GM19463 (cell line): ENCODE results near the gene MED27.

Source experiments
- ATAC-seq: cut with Tn5 transposase; IDR thresholded peaks from one replicate; pipeline ENCODE4 v1.9.1; 2021; ENCODE audit warnings: mild to moderate bottlenecking, moderate library complexity; ENCODE audit not compliant: unreplicated experiment

The MED27 gene

DNA sequence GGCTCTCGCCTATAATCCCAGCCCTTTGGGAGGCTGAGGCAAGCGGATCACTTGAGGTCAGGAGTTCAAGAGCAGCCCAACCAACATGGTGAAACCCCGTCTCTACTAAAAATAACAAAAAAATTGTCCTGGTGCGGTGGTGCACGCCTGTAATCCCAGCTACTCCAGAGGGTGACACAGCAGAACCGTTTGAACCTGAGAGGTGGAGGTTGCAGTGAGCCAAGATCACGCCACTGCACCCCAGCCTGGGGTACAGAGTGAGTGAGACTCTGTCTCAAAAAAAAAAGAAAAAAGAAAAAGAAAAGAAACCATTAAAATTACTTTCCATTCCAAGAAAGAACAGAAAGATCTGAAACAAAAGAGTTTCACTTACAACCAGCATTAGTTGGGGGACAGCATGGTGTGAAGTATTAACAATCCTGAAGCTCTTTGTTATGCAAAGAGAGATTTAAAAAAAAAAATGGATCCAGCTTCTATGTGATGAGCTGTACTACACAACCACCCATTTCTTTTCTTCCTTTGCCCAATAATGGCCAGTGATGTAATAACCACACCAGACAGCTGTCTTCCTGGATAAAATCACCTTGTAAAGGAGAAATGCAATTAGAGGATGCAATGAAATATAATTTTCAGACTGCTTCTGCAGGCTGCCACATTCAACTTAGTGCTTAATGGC lies 76.9 kb downstream of the MED27 start:
- no peak for ATAC-seq

DNA sequence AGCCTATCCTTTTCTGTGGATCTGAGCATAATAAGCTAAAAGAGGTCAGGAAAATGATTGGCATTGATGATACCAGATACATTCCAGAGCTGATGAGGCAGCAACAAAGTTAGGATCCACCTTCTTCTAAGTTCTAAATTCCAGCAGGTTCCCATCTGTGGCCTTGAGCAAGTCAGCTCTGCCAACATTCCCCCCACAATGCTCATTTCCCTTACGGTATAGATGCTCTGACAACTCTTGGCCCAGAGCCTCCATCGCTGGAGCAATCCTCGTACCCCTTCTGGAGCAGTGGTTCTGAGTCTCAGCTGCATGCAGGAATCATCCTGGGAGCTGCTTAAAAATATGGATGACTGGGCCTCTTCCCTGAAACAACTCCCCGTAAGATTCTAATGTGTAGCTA lies 78.1 kb downstream of the MED27 start:
- no peak for ATAC-seq

DNA sequence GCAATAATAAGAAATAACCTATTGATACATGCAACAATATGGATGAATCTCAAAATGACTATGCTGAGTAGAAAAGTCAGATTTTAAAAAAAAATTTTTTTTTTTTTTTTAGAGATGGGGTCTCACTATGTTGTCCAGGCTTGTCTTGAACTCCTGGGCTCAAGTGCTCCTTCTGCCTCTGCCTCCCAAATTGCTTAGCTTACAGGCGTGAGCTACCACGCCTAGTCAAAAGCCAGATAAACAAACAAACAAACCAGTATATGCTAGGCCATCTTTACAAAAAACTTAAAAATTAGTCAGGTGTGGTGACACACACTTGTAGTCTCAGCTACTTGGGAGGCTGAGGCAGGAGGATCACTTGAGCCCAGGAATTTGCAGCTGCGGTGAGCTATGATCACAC lies 79.0 kb downstream of the MED27 start:
- no peak for ATAC-seq

DNA sequence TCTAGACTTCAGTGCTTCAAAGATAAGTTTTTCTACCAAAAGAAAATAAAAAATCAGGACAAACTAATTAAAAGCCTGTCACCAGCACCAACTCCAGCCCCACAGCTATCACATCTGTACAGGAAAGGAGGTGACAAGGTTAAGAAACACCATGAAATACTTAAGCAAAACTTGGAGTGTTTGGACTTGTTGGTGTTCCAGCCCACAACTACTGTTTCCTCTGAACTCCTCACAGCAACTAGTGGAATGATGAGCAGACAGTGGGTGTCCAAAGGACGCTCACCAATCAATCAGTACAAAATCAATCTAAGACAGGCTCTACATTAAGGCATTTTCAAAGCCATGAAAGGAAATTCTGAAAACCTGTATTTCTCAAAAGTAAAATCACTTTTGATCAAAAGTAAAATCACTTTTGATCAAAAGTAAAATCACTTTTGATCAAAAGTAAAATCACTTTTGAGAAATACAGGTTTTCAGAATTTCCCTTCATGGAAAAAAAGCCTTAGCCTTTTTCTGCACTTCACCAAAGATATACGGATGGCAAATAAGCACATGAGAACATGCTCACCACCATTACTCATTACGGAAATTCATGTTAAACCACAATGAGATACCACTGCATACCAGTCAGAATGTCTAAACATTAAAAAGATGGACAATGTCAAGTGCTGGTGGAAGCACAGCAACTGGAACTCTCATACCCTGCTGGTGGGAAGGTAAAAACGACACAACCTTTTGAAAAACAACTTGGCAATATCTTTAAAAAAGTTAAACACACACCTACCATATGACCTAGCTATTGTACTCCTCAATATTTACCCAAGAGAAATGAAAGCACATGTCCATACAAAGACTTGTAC lies 79.7 kb downstream of the MED27 start:
- ATAC-seq: no peak

DNA sequence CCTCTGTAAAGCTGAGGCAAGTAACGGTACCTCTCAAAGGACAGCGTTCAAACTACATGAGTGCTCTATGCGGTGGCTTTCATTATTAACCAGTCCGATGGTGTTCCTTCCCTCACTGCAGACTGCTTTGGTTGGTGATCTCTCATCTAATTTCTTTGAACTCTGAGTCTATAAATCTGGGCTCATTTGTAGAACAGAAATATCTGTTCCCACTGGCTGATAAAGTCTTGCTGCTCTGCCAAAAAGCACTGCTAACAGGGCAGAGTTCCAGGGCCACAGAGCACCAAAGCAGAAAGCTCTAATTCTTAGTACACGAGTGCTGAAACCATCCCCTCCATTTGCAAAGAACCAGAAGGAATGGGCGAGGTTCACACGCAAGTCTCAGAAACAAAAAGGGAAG lies 81.9 kb downstream of the MED27 start:
- ATAC-seq: no peak

DNA sequence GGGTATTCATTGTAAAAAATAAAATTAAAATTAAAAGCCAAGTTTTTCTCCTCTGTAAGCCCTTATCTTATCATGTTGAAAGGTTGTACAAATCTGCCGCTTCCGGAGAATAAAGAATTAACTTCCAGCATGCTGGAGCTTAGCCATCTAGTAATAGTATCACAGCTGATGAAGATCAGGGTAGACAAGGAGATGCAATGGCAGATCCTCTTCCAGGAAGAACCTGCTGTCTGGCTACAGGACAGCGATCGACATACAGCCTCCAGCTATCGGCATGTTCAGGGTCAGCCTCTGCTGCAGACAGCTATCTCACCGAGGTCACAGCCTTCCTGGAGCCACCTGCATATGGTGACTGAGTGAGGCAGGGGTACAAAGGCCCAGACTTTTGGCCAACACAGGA lies 82.6 kb downstream of the MED27 start:
- ATAC-seq: no peak

DNA sequence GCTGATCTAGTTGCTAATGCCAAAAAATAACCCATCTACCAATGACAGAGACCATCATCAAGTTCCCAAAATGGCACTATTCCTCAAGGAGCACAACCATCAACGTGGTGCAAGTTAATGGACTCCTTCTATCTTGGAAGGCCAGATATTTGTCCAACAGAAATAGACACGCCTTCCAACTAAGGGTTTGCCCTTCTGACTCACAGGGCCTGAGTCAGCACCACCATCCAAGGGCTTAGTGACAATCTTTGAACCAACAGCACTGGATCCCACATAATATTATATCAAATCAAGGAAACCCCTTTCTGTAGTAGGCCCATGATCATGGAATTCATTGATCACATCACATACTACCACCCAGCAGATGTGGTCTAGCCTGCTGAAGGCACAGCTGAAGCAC lies 84.3 kb downstream of the MED27 start:
- ATAC-seq: no peak

DNA sequence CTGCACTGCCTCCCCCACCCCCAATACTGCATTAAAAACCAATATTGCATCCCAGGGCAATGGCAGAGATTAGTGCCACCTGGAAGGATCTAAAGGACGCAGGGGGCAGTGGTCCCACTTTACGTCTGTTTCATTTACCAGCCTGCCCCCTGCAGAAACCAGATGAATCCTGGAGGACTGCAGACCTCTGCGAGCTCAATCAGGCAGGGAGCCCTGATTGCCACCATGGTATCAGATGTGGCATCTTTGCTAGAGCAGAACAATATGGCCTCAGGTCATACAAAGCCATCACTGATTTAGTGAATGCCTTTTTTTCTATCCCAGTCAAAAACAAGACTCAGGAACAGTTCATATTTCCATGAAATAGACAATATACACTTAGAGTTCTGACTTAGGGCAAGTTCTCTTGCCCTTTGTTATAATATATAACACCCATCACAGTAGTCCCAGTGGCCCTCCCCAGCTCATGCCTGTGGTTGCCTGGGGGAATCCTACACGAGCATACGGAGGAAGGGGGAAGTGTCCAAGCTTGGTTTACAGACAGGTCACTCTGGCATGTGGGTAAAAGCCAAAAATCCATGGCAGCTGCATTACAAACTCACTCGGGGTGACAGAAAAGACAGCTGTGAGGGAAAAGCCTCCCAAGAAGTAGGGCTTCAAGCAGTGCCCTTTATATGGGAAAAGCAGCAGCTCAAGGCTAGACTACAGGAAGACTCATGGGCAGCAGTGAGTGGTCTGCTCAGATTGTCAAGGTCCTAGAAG lies 85.1 kb downstream of the MED27 start:
- ATAC-seq: no peak

DNA sequence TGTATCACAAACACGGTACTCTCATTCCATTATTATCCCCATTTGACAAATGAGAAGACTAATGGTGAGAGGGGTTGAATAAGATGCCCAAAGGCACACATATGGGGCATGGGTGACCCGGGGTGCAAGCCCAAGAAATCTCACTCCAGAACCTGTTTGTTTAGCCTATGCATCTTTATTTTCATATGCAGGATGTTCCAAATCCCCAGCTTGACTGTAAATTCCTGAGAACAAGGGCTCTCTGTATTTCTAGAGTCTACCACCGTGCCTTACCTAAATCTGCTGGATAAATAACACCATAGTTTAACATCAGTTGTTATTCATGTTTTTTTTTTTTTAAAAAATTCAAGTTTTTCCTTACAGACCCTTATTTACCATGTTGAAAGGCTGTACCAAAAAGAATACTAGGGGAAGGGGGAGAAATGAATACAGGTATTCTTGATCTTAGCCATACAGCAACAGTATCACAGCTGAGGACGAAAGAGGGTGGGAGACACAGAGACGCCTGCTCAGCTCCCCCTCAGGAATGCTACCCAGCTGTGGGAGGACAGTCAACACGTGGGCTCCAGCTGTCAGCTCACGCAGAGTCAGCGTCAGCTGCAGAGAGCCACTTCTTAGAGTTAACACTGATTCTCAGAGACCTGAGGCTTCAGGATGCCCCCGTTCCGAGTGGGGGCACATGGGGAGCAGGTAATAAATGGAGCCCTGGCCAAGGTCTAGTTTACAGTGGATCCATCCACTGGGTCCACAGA lies 86.6 kb downstream of the MED27 start:
- no peak for ATAC-seq

DNA sequence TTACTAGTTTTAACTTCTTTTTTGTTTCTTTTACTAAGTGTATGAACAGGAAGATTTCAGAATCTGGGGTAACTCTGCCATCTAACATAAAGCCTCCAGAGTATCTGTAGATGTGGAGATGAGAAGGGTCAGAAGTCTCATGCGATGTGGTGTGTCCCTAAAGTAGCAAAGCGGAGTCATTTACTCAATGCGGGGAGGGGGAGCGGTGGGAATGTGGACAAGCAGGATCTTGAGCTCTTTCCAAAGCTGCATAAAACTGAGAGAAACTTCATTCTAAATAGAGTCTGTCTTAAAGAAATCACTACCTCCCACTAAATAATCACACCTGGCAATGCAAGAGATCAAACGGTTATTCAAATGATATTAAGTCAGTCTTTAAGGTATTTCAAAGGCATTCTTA lies 92.4 kb downstream of the MED27 start:
- no peak for ATAC-seq

DNA sequence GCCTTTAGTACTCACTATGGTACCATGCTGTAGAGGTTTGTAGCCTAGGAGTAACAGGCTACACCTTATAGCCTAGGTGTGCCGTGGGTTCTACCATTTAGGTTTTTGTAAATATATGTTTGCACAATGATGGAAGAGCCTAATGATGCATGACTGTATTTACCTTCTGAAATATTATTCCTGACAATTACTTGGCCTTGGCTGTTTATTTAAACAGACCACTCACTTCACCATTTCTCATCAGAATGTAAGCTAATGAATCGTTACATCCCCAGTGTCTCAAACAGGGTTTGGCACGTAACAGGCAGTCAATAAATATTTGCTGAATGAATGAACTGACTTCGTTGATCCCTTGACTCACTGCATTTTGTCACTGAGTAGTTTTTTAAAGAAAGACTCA lies 93.1 kb downstream of the MED27 start:
- ATAC-seq: no peak

DNA sequence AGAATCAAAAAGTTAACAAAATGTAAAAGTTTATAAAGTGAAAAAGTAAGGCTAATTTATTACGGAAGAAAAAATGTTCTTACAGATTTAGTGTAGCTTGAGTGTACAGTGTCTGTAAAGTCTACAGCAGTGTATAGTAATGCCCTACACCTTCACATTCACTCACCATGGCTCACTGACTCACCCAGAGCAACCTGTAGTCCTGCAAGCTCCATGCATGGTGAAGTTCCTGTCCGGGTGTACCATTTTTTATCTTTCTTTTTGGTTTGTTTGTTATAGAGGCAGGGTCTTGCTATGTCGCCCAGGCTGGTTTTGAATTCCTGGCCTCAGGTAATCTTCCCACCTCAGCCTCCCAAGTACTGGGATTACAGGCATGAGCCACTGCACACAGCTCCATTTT lies 93.6 kb downstream of the MED27 start:
- ATAC-seq: no peak

DNA sequence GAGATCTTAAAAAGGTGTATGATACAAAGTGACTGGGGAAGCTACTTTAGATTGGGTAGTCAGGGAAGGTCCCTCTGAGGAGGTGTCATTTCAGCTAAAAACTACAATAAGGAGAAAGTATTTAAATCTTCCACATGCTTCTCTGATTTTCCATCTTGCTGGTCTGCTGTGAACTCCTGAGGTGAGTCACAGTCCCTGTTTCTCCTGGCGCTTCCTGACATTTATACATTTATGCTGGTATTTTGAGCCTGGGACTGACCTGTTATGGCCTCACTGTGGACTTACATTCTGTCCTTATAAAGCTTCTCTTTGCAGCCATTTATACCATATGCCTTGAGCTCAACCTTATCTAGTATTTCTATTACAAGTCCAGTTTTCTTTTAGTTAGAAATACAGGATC lies 95.1 kb downstream of the MED27 start:
- ATAC-seq: no peak

DNA sequence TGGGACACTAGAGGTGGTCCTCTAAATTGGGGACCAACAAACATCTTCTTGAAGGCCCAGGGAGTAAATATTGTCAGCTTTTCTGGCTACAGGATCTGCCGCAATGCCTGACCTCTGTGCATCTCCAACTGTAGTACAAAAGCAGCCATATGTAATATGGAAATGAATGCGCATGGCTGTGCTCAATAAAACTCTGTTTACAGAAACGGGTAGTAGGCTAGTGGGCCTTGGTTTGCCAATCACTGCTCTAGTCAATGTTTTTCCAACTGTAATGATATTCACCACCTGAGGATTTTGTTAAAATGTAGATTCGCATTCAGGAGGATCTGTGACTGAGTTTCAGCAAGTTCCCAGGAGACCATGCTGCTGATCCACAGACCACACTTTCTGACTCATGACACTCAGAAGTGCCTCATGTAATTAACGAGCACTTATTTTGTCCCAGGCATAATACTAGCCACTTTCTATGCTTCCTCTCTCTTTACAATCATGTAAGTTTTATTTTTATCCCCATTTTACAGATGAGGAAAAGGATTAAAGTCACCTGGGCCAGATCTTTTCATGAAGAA lies 96.9 kb downstream of the MED27 start:
- ATAC-seq: peak; percentile 63

DNA sequence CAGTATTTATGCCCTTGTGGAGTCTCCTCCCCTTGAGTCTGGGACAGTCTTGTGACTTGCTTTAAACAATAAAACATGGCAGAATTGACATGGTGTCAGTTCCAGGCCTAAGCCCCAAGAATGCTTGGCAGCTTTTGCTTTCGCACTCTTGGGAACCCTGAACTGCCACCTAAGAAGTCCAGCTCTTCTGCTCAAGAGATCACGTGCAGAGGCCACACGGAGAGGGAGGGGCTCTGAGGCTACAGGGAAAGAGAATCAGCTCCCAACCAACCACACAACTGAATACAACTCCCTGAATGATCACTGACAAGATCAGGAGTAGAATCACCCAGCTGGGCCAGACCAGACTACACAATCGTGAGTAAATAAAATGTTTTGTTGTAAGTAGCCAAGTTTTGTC lies 97.6 kb downstream of the MED27 start:
- no peak for ATAC-seq

DNA sequence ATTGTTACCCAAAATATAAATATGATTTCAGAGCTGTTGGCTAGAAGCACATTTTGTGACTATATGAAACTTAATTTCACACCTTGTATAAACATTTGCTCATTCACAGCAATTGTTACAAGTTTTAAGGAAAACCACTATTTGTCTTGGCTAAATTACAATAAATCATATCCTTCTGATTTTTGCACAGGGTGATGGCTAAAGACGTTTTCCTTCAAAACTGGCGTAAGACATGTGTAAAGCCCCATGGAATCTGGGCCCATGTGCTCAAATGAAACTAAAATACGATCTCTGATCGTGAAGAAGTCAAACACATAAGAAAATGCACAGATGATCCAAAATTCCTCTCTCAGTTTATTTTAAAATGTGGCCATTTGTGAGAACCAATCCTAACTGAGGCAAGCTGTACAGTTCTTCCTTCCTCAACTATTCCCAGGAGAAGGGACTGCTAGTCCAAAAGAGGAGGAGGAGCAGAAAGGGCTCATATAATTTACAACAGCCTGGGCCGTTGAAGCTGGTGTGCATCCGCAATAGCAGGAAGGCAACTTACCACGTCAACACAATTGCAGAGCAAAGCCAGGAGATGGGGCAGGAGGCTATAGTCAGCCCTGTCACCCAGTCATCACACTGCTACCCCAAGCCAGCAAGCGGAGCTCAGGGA lies 98.4 kb downstream of the MED27 start:
- no peak for ATAC-seq

DNA sequence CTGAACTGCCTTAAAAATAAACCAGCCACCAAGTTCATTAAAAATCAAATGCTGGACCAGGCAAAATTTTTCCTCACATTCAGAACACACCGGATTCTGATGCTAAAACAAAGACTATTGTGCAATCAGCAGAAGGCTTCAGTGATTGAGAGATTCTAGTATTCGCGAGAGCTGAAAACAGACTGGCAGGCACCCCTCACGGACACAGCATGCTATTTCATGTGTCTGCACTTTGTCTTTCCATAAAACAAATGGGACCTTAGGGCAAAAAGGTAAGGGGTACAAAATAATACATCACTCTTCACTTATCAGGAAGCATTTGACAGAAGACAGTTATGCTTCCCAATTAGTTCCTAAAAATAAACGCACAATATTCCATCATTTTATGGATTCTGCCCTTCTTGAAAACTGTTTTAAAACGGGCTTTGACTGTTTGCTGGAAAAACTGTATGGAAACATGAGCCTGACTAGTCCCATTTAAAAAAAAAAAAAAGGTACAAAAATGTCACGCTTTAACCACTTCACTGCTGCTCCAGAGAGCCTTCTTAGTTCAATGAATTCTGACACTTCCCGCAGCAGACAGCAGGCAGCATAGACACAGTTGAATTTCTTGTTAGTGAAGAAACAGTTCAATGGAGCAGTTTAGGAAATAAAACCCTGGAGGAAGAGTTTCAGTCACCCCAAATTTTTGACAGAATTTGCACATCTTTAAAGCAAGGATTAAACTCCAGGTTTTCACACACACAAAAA lies 99.2 kb downstream of the MED27 start:
- no peak for ATAC-seq

DNA sequence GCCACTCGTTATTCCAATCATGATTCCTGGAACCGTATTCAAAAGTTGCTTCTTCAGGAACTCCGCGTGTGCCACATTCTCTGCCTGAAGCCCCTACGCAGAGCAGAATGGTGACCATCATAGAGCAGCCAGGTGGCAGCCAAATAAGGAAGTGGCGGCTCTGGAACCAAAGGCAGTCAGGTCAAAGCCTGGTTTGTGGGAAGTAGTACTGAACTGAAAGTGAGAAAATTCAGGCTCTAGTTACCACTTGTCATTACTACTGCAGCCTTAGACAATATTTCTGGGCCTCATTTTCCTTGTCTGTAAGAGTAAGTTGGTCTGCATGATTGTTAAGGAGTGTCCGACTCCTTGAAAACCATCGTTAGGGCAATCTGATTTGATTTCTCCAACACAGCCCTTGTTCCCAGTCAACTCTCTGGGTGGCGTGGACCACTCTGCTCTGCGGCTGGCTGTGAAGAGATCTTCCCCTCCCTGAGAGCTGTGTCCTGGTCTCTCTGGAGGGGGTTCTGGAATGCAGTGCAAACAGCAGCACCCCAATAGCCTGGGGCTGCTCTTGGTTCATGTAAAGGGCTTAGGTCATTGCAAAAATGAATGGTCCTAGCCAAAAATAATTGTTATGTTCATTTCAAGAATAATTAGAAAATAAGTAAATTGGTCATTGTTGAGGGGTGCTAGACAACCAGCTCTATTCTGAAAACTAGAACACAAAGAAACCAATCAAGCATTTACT lies 102.4 kb downstream of the MED27 start:
- ATAC-seq: no peak
